ENCODE measurements around the gene MAN2B1.
A peak's percentile ranks its signal among the peaks of the same experiment; 100 is the strongest.

- TF ChIP-seq CTCF (IDR thresholded peaks at IDR 0.05 in 4 of 5, conservative IDR thresholded peaks at IDR 0.05 in 1 of 5) (no peak), POLR2A (IDR thresholded peaks at IDR 0.05) (peak; percentile 90 to 95)
These were observed 55.8 kb downstream of the MAN2B1 start, which contains the start of the genes ZNF490 and ZNF791 for GRCh38 chr19:12610540-12611360.
